ENCODE data around the gene VPS9D1.

GRCh38 chr16:89748921-89749320, 28.2 kb upstream of the VPS9D1 start:
- TF ChIP-seq CTCF (IDR thresholded peaks at IDR 0.05; ENCODE audit: low read depth, low read length, missing input control): no peak
- TF ChIP-seq GABPA (IDR thresholded peaks at IDR 0.05 in 1 of 2, conservative IDR thresholded peaks at IDR 0.05 in 1 of 2): no peak

Data from liver (tissue), 3 donors.